ENCODE data around the gene CFAP97D1. TPM values are rescaled to one million over a fixed set of nuclear protein-coding genes. Genes with fewer than 3 reads are reported as not detected.

Gene CFAP97D1
- polyA plus RNA-seq, 6 donors from 2014 or later, result not detected

GRCh38 chr17:43812396-43813265 is 32.4 kb downstream of the CFAP97D1 start:
- no peak for DNase-seq
- no peak for ATAC-seq (ENCODE audit: low read depth in 2 of 2)
- Mint-ChIP-seq H3K36me3 (no peaks in the 10 kb centered on the region), H3K9me3 (no peaks in the 10 kb centered on the region), H3K27me3 (peaks cover 16 to 52% (median 27%) of the 10 kb centered on the region in 3 donors), H3K4me3 (no peak overlapping the region), H3K4me1 (no peaks in the 10 kb centered on the region), H3K27ac (peak overlapping the region in 1 of 6 donors; percentile 35)

- H3K9me3 Mint-ChIP-seq, result no peaks in the 10 kb centered on the region
- H3K27ac Mint-ChIP-seq, result no peak overlapping the region
- peaks cover 13 to 50% (median 27%) of the 10 kb centered on the region in 3 donors for H3K27me3 Mint-ChIP-seq
- H3K4me1 Mint-ChIP-seq, result no peaks in the 10 kb centered on the region
- ATAC-seq (ENCODE audit: low read depth in 2 of 2) (no peak), DNase-seq (no peak)
- H3K36me3 Mint-ChIP-seq, result no peaks in the 10 kb centered on the region
- H3K4me3 Mint-ChIP-seq, result no peak overlapping the region
Measured at GRCh38 chr17:43813386-43813785, 33.2 kb downstream of the CFAP97D1 start.

DNA sequence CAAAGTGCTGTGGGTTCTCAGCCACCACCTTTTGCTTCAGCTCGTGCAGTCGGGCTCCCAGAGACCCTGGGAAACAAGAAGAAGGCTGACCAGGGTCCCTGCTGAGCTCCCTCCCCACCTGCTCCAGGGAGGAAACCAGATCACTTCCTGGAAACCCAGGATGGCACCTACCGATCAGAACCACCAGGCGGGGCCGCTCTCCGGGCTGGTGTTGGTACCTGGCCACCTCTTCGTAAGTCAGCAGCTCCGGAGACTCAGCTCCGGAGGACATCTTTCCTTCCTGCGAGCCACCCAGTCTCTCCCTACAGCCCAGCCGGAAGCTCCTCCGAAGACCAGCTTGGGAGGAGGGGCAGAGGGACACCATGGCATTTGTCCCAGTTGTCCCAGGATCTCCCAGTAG is 33.8 kb downstream of the CFAP97D1 start:
- no peak overlapping the region for H3K4me3 Mint-ChIP-seq
- H3K27ac Mint-ChIP-seq, result no peak overlapping the region
- H3K9me3 Mint-ChIP-seq, result no peaks in the 10 kb centered on the region
- no peaks in the 10 kb centered on the region for H3K36me3 Mint-ChIP-seq
- no peaks in the 10 kb centered on the region for H3K4me1 Mint-ChIP-seq
- H3K27me3 Mint-ChIP-seq, result peaks cover 13 to 47% (median 27%) of the 10 kb centered on the region in 3 donors
- ATAC-seq (ENCODE audit: low read depth in 2 of 2) (no peak), DNase-seq (no peak)

DNA sequence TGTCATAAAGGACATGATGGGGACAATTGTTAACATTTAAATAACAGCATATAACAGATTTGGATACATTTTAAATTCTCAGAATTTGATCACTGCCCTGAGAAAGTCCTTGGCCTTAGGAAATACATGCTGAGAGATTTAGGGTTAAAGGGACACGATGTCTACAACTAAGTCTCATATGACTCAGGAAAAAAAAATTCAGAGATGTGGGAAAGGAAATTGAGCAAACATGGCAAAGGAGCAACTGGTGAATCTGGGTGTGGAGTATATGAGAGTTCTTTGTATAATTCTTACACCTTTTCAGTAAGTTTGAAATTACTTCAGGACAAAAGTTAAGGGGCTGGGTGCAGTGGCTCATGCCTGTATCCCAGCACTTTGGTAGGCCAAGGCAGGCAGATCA is 34.5 kb downstream of the CFAP97D1 start:
- Mint-ChIP-seq H3K9me3 (no peaks in the 10 kb centered on the region), H3K27me3 (peaks cover 13 to 47% (median 27%) of the 10 kb centered on the region in 3 donors), H3K36me3 (no peaks in the 10 kb centered on the region), H3K4me1 (no peaks in the 10 kb centered on the region), H3K27ac (no peak overlapping the region), H3K4me3 (no peak overlapping the region)
- no peak for DNase-seq
- no peak for ATAC-seq (ENCODE audit: low read depth in 2 of 2)

DNA sequence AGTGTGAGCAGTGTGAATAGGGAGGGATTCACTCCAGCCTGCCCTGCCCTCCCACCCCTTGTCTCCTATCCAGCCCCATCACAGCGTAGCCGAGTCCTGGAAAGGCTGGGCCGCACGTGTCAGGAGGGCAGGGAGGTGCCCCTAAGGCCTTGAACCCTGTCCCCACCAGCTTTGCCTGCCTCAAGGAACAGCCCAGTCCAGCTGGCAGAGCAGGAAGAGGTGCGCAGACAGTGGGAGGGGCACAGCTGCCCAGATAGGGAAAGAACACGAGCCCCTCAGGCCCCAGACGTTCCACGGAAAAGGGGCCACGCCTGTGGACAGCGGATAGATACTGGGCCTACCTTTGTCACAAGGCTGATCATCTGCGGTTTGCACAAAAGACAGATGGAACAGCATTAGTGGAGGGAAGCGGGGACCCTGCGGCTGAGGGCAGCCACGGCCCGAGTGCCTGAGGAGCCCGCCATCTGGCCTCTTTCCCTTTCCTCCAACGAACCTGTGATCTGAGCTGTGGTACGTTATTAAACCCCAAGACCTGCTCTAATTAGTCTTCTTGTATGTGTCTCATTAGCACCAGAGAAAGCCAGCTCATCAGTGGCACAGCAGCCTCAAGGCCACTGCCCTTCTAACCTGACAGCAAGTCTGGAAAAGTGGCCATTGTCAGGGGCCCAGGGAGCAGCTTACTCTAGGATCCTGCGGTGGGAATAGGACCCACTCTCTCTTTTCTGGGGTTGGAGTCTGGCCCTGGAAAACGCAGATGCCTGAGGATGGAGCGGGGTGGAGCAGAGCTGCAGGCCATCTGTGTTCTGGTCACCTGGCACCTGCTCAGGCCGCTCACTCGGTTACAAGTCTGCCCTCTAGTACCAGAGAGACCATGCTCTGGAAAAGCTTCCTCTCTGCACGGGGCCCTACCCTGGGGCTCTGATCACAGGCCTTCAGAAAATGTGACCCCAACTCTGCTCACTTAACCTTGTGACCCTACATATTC is 36.4 kb downstream of the CFAP97D1 start:
- no peaks in the 10 kb centered on the region for H3K4me1 Mint-ChIP-seq
- H3K27ac Mint-ChIP-seq, result no peak overlapping the region
- H3K27me3 Mint-ChIP-seq, result peaks cover 8 to 40% (median 28%) of the 10 kb centered on the region in 3 donors
- H3K9me3 Mint-ChIP-seq, result no peaks in the 10 kb centered on the region
- H3K36me3 Mint-ChIP-seq, result no peaks in the 10 kb centered on the region
- DNase-seq (no peak), ATAC-seq (ENCODE audit: low read depth in 2 of 2) (no peak)
- H3K4me3 Mint-ChIP-seq, result no peak overlapping the region

- no peaks in the 10 kb centered on the region for H3K9me3 Mint-ChIP-seq
- H3K36me3 Mint-ChIP-seq, result no peaks in the 10 kb centered on the region
- DNase-seq (no peak), ATAC-seq (ENCODE audit: low read depth in 2 of 2) (no peak)
- H3K27ac Mint-ChIP-seq, result no peak overlapping the region
- no peaks in the 10 kb centered on the region for H3K4me1 Mint-ChIP-seq
- H3K4me3 Mint-ChIP-seq, result peak overlapping the region in 1 of 8 donors; percentile 41
- H3K27me3 Mint-ChIP-seq, result peaks cover 0 to 30% (median 19%) of the 10 kb centered on the region in 3 donors
Measured at GRCh38 chr17:43817826-43818225, 37.6 kb downstream of the CFAP97D1 start.

DNA sequence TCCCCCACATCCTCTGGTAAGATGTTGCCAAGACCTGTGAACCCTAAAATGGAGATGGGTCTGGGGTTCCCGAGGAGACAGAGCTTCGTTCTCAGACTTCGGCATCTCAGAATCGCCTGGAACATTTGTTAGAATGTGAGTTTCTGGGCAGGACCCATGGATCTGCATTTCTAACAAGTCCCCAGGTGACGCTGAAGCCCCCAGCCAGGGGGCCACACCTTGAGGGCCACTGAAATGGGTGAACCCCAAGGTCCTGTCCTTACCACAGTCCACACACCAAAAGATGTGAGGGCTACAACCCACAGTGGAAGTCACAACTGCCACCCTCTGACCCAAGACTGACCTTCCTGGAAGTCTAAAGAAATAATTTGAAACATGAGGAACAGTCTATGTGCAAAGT is 38.7 kb downstream of the CFAP97D1 start:
- no peak for DNase-seq
- Mint-ChIP-seq H3K9me3 (no peaks in the 10 kb centered on the region), H3K4me3 (no peak overlapping the region), H3K27me3 (peaks cover 0 to 23% (median 12%) of the 10 kb centered on the region in 3 donors), H3K27ac (no peak overlapping the region), H3K36me3 (no peaks in the 10 kb centered on the region), H3K4me1 (no peaks in the 10 kb centered on the region)
- no peak for ATAC-seq (ENCODE audit: low read depth in 2 of 2)

DNA sequence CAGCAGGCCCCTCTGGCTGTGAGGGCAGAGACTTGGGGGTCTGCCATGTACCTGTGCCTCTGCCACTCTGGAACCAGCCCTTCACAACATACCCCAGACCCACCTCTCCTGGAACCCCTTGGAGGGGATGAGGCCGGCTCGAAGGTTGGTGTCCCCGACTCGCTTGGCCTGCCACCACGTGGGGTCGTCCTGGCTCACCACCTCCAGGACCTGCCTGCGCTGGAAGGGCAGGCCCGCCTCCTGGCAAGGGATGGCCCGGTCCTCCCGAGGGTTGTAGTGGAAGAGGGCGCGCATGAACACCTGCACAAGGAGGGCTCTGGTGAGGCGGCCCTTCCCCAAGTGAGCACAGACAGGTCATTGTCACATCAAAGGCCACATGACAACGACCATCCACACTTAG is 40.5 kb downstream of the CFAP97D1 start:
- Mint-ChIP-seq H3K36me3 (no peaks in the 10 kb centered on the region), H3K9me3 (no peaks in the 10 kb centered on the region), H3K27me3 (peaks cover 0 to 23% (median 12%) of the 10 kb centered on the region in 3 donors), H3K27ac (no peak overlapping the region), H3K4me1 (no peaks in the 10 kb centered on the region), H3K4me3 (no peak overlapping the region)
- DNase-seq (no peak), ATAC-seq (ENCODE audit: low read depth in 2 of 2) (no peak)

DNA sequence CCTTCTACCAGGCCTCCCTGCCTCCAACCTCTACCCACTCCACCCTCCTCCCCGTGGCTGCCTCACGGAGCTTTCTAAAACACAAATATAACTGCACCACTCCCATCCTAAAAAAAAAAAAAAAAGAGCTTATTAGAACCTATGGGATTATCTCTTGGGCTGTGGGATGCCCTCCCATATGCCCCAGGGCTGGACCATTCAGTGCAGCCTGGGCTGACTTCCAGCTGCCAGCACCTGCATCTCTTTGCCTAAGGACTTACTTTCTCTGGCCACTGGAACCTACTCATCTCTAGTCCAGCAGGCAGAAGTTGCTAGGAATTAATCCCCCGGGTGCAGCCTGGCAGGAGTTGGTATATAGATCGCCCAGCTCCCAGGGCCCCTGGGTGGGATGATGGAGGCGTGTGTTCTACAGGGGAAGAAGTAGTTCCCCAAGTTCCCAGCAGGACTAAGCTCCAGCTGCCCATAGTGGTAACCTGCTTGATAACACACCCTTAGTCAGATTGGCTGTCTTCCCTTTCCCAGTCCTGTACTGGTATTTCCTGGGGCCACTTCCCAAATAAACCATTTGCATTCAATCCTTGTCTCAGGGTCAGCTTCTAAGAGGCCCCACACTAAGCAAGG is 42.4 kb downstream of the CFAP97D1 start:
- Mint-ChIP-seq H3K27ac (no peak overlapping the region), H3K36me3 (no peaks in the 10 kb centered on the region), H3K27me3 (peaks cover 0 to 12% (median 11%) of the 10 kb centered on the region in 3 donors), H3K9me3 (no peaks in the 10 kb centered on the region), H3K4me1 (no peaks in the 10 kb centered on the region), H3K4me3 (no peak overlapping the region)
- no peak for DNase-seq
- ATAC-seq (ENCODE audit: low read depth in 2 of 2), result no peak

- DNase-seq, result no peak
- no peaks in the 10 kb centered on the region for H3K4me1 Mint-ChIP-seq
Measured at GRCh38 chr17:43823350-43824084, 43.3 kb downstream of the CFAP97D1 start.

GRCh38 chr17:43825567-43825966 is 45.3 kb downstream of the CFAP97D1 start:
- ATAC-seq (ENCODE audit: low read depth in 2 of 2) (no peak), DNase-seq (no peak)
- Mint-ChIP-seq H3K4me3 (no peak overlapping the region), H3K27ac (no peak overlapping the region), H3K27me3 (peaks cover 6 to 25% (median 23%) of the 10 kb centered on the region in 3 donors), H3K4me1 (peaks cover 0 to under 1% (median 0%) of the 10 kb centered on the region in 3 donors), H3K9me3 (no peaks in the 10 kb centered on the region), H3K36me3 (no peaks in the 10 kb centered on the region)

More at GRCh38 chr17:43823350-43824084, 43.3 kb downstream of the CFAP97D1 start:
- Mint-ChIP-seq H3K27ac (no peak overlapping the region), H3K27me3 (peaks cover 0 to 14% (median 12%) of the 10 kb centered on the region in 3 donors), H3K4me3 (no peak overlapping the region), H3K9me3 (no peaks in the 10 kb centered on the region), H3K36me3 (no peaks in the 10 kb centered on the region)
- ATAC-seq (ENCODE audit: low read depth in 2 of 2), result no peak

- Mint-ChIP-seq H3K4me3 (no peak overlapping the region), H3K36me3 (no peaks in the 10 kb centered on the region), H3K4me1 (peaks cover 0 to 6% (median 0%) of the 10 kb centered on the region in 3 donors), H3K9me3 (no peaks in the 10 kb centered on the region), H3K27ac (no peak overlapping the region), H3K27me3 (peaks cover 13 to 25% (median 23%) of the 10 kb centered on the region in 3 donors)
- no peak for DNase-seq
- ATAC-seq (ENCODE audit: low read depth in 2 of 2), result no peak
Measured at GRCh38 chr17:43826206-43826605, 46.0 kb downstream of the CFAP97D1 start.
